Measurements from ENCODE around the gene RASD2. TPM values are rescaled to one million over a fixed set of nuclear protein-coding genes. Genes with fewer than 3 reads are reported as not detected.

Gene RASD2
- total RNA-seq, 1 experiment from 2014 or later: 2.4 TPM

GRCh38 chr22:35558719-35559118 lies 18.1 kb downstream of the RASD2 start:
- BruUV-seq (replicated peaks): no TSS peak

More at GRCh38 chr22:35558719-35559118, 18.1 kb downstream of the RASD2 start:
- Histone ChIP-seq H2AFZ (ENCODE audit: low read depth, low read length, poor library complexity, severe bottlenecking) (no peak overlapping the region), H3K4me1 (ENCODE audit: control insufficient read depth in 1 of 2, insufficient read depth in 2 of 2, low read length in 2 of 2) (peaks cover 26 to 42% of the 10 kb centered on the region in 2 experiments), H3K9me2 (ENCODE audit: insufficient read depth) (no peaks in the 10 kb centered on the region), H3K36me3 (ENCODE audit: control insufficient read depth in 1 of 2, insufficient read depth in 2 of 2, low read length in 2 of 2) (no peaks in the 10 kb centered on the region), H3K4me2 (ENCODE audit: low read length) (no peak overlapping the region), H3K4me3 (replicated peaks in 1 of 2; ENCODE audit: low read depth in 1 of 2, low read length in 2 of 2) (no peak overlapping the region), H3K79me2 (ENCODE audit: insufficient read depth, low read length) (no peaks in the 10 kb centered on the region), H3K9me3 (ENCODE audit: control insufficient read depth in 1 of 2, insufficient read depth in 1 of 2, low read depth in 1 of 2, low read length in 2 of 2) (peaks cover 0 to 6% of the 10 kb centered on the region in 2 experiments; a peak in 1 of 4 replicates), H3K27me3 (ENCODE audit: insufficient read depth, low read length) (no peaks in the 10 kb centered on the region), H3K9ac (ENCODE audit: low read length) (no peak overlapping the region), H4K20me1 (ENCODE audit: insufficient read depth) (no peaks in the 10 kb centered on the region), H3K27ac (ENCODE audit: low read depth, low read length) (no peak overlapping the region)
- ATAC-seq (no peak), DNase-seq (ENCODE audit: low read depth, low spot score) (no peak)
- ChIA-PET POLR2A (no interaction called here), RAD21 (ENCODE audit: low non-redundant PET in 1 of 2, low total read pairs in 2 of 2, uncharacterized antibody in 2 of 2, unreplicated experiment in 2 of 2) (no interaction called here), CTCF (no interaction called here)
- TF ChIP-seq, protein P1, sequence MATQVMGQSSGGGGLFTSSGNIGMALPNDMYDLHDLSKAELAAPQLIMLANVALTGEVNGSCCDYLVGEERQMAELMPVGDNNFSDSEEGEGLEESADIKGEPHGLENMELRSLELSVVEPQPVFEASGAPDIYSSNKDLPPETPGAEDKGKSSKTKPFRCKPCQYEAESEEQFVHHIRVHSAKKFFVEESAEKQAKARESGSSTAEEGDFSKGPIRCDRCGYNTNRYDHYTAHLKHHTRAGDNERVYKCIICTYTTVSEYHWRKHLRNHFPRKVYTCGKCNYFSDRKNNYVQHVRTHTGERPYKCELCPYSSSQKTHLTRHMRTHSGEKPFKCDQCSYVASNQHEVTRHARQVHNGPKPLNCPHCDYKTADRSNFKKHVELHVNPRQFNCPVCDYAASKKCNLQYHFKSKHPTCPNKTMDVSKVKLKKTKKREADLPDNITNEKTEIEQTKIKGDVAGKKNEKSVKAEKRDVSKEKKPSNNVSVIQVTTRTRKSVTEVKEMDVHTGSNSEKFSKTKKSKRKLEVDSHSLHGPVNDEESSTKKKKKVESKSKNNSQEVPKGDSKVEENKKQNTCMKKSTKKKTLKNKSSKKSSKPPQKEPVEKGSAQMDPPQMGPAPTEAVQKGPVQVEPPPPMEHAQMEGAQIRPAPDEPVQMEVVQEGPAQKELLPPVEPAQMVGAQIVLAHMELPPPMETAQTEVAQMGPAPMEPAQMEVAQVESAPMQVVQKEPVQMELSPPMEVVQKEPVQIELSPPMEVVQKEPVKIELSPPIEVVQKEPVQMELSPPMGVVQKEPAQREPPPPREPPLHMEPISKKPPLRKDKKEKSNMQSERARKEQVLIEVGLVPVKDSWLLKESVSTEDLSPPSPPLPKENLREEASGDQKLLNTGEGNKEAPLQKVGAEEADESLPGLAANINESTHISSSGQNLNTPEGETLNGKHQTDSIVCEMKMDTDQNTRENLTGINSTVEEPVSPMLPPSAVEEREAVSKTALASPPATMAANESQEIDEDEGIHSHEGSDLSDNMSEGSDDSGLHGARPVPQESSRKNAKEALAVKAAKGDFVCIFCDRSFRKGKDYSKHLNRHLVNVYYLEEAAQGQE (IDR thresholded peaks at IDR 0.05; ENCODE audit: low read depth): no peak
- TF ChIP-seq ZNF274 (IDR thresholded peaks at IDR 0.05; ENCODE audit: low read depth, low read length): no peak
- no peak for TF ChIP-seq POLR2A (IDR thresholded peaks at IDR 0.05; ENCODE audit: borderline replicate concordance, extremely low read depth, insufficient read depth, insufficient read length)
- TF ChIP-seq EZH2 (IDR thresholded peaks at IDR 0.05): no peak
- no peak for TF ChIP-seq ATF3 (IDR thresholded peaks at IDR 0.05)
- TF ChIP-seq SP1 (IDR thresholded peaks at IDR 0.05; ENCODE audit: low read depth): no peak
- no peak for TF ChIP-seq MAX (IDR thresholded peaks at IDR 0.05)
- no peak for TF ChIP-seq RAD21 (IDR thresholded peaks at IDR 0.05; ENCODE audit: low read depth)
- no peak for TF ChIP-seq ZFX (IDR thresholded peaks at IDR 0.05)
- no peak for TF ChIP-seq EGR1 (IDR thresholded peaks at IDR 0.05; ENCODE audit: low read depth)
- TF ChIP-seq JUND (IDR thresholded peaks at IDR 0.05): no peak
- intact Hi-C loops (cut with micrococcal nuclease): no loop called here

All from HCT116 (cell line).